NT2/D1 (cell line): ENCODE data around the gene ZNF746.

Experiments
- DNase-seq: peaks from one replicate; pipeline ENCODE4 v3.0.0-alpha.2; 2011; ENCODE audit warnings: low read depth, low spot score
- H3K27me3 ChIP-seq: 2 replicates; pipeline ENCODE4 v1.6.0; 2011; ENCODE audit warnings: mild to moderate bottlenecking; ENCODE audit not compliant: insufficient read length, insufficient read depth
- H3K36me3 ChIP-seq: 2 replicates; pipeline ENCODE4 v1.6.1; 2011; ENCODE audit warnings: mild to moderate bottlenecking, low read length, mixed read lengths; ENCODE audit not compliant: insufficient read depth, insufficient read length
- H3K4me1 ChIP-seq: 2 replicates; pipeline ENCODE4 v1.5.1; 2011; ENCODE audit not compliant: insufficient read depth, insufficient read length
- H3K4me3 ChIP-seq: 2 replicates; pipeline ENCODE4 v1.5.1; 2011; ENCODE audit warnings: low read depth; ENCODE audit not compliant: insufficient read length
- H3K9ac ChIP-seq: 2 replicates; pipeline ENCODE4 v1.6.0; 2011; ENCODE audit warnings: low read depth; ENCODE audit not compliant: insufficient read length
- H3K9me3 ChIP-seq: 2 replicates; pipeline ENCODE4 v1.5.1; 2011; ENCODE audit warnings: mild to moderate bottlenecking, low read length; ENCODE audit not compliant: insufficient read depth
- SUZ12 ChIP-seq: IDR thresholded peaks from 2 replicates; pipeline ENCODE4 v1.6.1; 2011; ENCODE audit not compliant: insufficient read length, insufficient read depth; ENCODE audit errors: extremely low read depth
- YY1 ChIP-seq: IDR thresholded peaks from 2 replicates; pipeline ENCODE4 v1.6.1; 2011; ENCODE audit not compliant: insufficient read length, insufficient read depth
- ZNF274 ChIP-seq: IDR thresholded peaks from 2 replicates; pipeline ENCODE4 v1.6.1; 2011; ENCODE audit warnings: mild to moderate bottlenecking, low read depth, low read length

The ZNF746 gene

GRCh38 chr7:149466364-149466763, 31.2 kb downstream of the ZNF746 start:
- Histone ChIP-seq H3K9me3 (peaks cover 19% of the 10 kb centered on the region; the same call in 1 of the 2 replicates), H3K27me3 (peaks cover 2% of the 10 kb centered on the region), H3K4me3 (no peak overlapping the region), H3K36me3 (peaks cover 2% of the 10 kb centered on the region), H3K9ac (no peak overlapping the region), H3K4me1 (no peaks in the 10 kb centered on the region)
- no peak for DNase-seq
- TF ChIP-seq YY1, result no peak
- TF ChIP-seq ZNF274, result no peak
- TF ChIP-seq SUZ12, result no peak

- no peak overlapping the region for H3K9ac ChIP-seq
- H3K27me3 ChIP-seq, result peaks cover 12% of the 10 kb centered on the region
- DNase-seq, result no peak
- TF ChIP-seq YY1 (no peak), ZNF274 (no peak), SUZ12 (no peak)
- no peaks in the 10 kb centered on the region for H3K4me1 ChIP-seq
- H3K36me3 ChIP-seq, result no peaks in the 10 kb centered on the region
- no peak overlapping the region for H3K4me3 ChIP-seq
- H3K9me3 ChIP-seq, result peaks cover 19% of the 10 kb centered on the region; the same call in 1 of the 2 replicates
Observed at GRCh38 chr7:149463500-149464161, 34.0 kb downstream of the ZNF746 start.

- no peak for TF ChIP-seq YY1
- TF ChIP-seq SUZ12, result no peak
- no peak for TF ChIP-seq ZNF274
- Histone ChIP-seq H3K9ac (no peak overlapping the region), H3K9me3 (peaks cover 12% of the 10 kb centered on the region; the same call in 1 of the 2 replicates), H3K27me3 (peaks cover 12% of the 10 kb centered on the region), H3K4me1 (peaks cover 2% of the 10 kb centered on the region), H3K36me3 (peaks cover under 1% of the 10 kb centered on the region), H3K4me3 (no peak overlapping the region)
- no peak for DNase-seq
Observed at GRCh38 chr7:149462101-149462520, 35.5 kb downstream of the ZNF746 start.

- peak within 1 kb of the TSS; percentile 76 for H3K9ac ChIP-seq
- H3K9me3 ChIP-seq, result peaks cover 2% of the 10 kb centered on the region; the same call in 1 of the 2 replicates
- peaks cover 14% of the 10 kb centered on the region for H3K36me3 ChIP-seq
- peaks cover 2% of the 10 kb centered on the region for H3K4me1 ChIP-seq
- peaks cover 12% of the 10 kb centered on the region for H3K27me3 ChIP-seq
- peak within 1 kb of the TSS; percentile 56 for H3K4me3 ChIP-seq
- TF ChIP-seq SUZ12 (no peak), YY1 (peak; percentile 50)
- DNase-seq, result peak; percentile 71
Observed at GRCh38 chr7:149460493-149461277, 36.9 kb downstream of the ZNF746 start, which contains the start of gene ZNF777. TSS of gene ZNF777 (minus strand) at chr7:149461062. CDS start at chr7:149456022, 5,040 bp downstream.

GRCh38 chr7:149459540-149460452, 37.8 kb downstream of the ZNF746 start:
- no peaks in the 10 kb centered on the region for H3K9me3 ChIP-seq
- peaks cover 12% of the 10 kb centered on the region for H3K27me3 ChIP-seq
- peak overlapping the region; percentile 56 for H3K4me3 ChIP-seq
- DNase-seq, result no peak
- TF ChIP-seq ZNF274, result no peak
- TF ChIP-seq SUZ12, result no peak
- TF ChIP-seq YY1, result no peak
- H3K4me1 ChIP-seq, result peaks cover 2% of the 10 kb centered on the region
- peak overlapping the region; percentile 42 for H3K9ac ChIP-seq
- peaks cover 23% of the 10 kb centered on the region for H3K36me3 ChIP-seq

GRCh38 chr7:149459201-149459539, 38.4 kb downstream of the ZNF746 start:
- Histone ChIP-seq H3K27me3 (peaks cover 12% of the 10 kb centered on the region), H3K9ac (peak overlapping the region; percentile 42), H3K4me3 (peak overlapping the region; percentile 56), H3K4me1 (peaks cover 2% of the 10 kb centered on the region), H3K36me3 (peaks cover 29% of the 10 kb centered on the region), H3K9me3 (no peaks in the 10 kb centered on the region)
- no peak for DNase-seq
- no peak for TF ChIP-seq ZNF274
- TF ChIP-seq YY1, result no peak

GRCh38 chr7:149458235-149458634, 39.4 kb downstream of the ZNF746 start:
- DNase-seq, result peak; percentile 27
- H3K36me3 ChIP-seq, result peaks cover 37% of the 10 kb centered on the region
- H3K9me3 ChIP-seq, result no peaks in the 10 kb centered on the region
- H3K9ac ChIP-seq, result no peak overlapping the region
- no peak overlapping the region for H3K4me3 ChIP-seq
- H3K4me1 ChIP-seq, result peaks cover 2% of the 10 kb centered on the region
- H3K27me3 ChIP-seq, result peaks cover 12% of the 10 kb centered on the region
- TF ChIP-seq SUZ12 (no peak), YY1 (no peak), ZNF274 (no peak)
